Measurements from ENCODE around the gene ZNF484. TPM values are rescaled to one million over a fixed set of nuclear protein-coding genes. Genes with fewer than 3 reads are reported as not detected.
A peak's percentile ranks its signal among the peaks of the same experiment; 100 is the strongest.
"Not testable (repeated sequence)": the region's sequence is repeated elsewhere in the genome, so short reads cannot be mapped to it uniquely, and the experiment has no call there.

Gene ZNF484
- total RNA-seq, 1 experiment from 2014 or later, result 5.1 TPM

- Histone ChIP-seq H3K36me3 (no peaks in the 10 kb centered on the region), H3K4me3 (no peak overlapping the region), H3K27me3 (peaks cover 78% of the 10 kb centered on the region), H3K9me3 (no peaks in the 10 kb centered on the region)
- peak; percentile 70 for DNase-seq
Observed at GRCh38 chr9:92808726-92809451, 68.9 kb downstream of the ZNF484 start.

GRCh38 chr9:92807757-92808725 is 69.8 kb downstream of the ZNF484 start:
- Histone ChIP-seq H3K4me3 (no peak overlapping the region), H3K9me3 (no peaks in the 10 kb centered on the region), H3K36me3 (no peaks in the 10 kb centered on the region), H3K27me3 (peaks cover 75% of the 10 kb centered on the region)
- peak; percentile 10 for DNase-seq

DNA sequence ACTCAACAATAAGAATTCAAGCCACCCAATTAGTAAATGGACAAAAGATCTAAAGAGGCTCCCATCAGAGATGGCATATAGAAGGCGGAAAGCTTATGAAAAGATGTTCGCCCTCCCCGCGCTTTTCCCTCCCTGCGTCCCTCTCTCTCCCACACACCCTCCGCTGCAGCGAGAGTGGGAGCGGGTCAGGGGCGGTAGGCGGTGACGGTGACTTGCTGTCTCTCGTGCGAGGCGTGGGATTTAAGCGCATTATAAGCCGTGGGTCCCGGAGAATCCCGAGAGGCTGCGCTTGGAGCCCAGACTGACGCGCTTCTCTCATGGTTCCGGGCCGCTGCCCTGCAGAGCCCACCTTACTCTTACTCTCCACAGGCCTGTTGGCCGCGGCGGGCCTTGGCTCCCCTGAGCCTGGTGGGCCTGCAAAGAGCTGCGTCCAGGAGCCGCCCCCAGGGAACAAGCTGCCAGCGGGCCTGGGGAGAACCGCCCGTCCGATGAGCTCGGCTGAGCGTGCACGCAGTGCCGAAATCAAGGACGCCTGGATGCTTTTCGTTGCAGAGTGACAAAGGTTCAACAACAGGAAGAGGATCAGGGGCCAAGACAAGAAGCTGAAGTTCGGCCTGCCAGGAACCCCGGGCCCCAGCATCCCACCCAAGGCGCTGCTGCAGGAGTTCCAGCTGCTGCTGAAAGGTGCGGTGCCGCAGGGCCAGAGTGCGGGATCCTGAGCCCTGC is 70.6 kb downstream of the ZNF484 start:
- H3K9me3 ChIP-seq, result no peaks in the 10 kb centered on the region
- no peak overlapping the region for H3K4me3 ChIP-seq
- no peak for DNase-seq
- H3K27me3 ChIP-seq, result peaks cover 68% of the 10 kb centered on the region
- H3K36me3 ChIP-seq, result no peaks in the 10 kb centered on the region

DNA sequence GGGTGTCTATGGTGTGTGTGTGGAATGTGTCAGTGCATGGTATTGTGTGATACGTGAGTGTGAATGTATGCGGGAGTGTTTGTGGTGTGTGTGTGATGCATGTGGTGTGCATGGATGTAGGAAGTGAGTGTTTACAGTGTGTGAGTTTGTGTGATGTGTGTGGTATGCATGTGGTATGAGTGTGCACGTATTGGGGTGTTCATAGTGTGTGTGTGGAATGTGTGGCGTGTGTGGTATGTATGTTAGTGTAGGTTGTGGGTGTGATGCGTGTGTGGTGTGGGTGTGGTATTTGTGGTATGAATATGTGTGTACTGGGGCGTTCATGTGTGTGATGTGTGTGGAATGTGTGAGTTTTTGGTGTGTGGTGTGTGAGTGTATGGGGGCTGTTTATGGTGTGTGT is 73.1 kb downstream of the ZNF484 start:
- DNase-seq, result no peak
- Histone ChIP-seq H3K36me3 (no peaks in the 10 kb centered on the region), H3K9me3 (no peaks in the 10 kb centered on the region), H3K4me3 (no peak overlapping the region), H3K27me3 (peaks cover 65% of the 10 kb centered on the region)

GRCh38 chr9:92798358-92798757 is 79.5 kb downstream of the ZNF484 start:
- DNase-seq, result no peak
- H3K9me3 ChIP-seq, result no peaks in the 10 kb centered on the region

GRCh38 chr9:92796337-92796804 is 81.5 kb downstream of the ZNF484 start:
- not testable (repeated sequence) for H3K9me3 ChIP-seq, DNase-seq, H3K4me3 ChIP-seq, H3K36me3 ChIP-seq
- H3K27me3 ChIP-seq, result peaks cover 41% of the 10 kb centered on the region

More at GRCh38 chr9:92798358-92798757, 79.5 kb downstream of the ZNF484 start:
- H3K27me3 ChIP-seq, result peaks cover 50% of the 10 kb centered on the region
- H3K4me3 ChIP-seq, result no peak overlapping the region
- no peaks in the 10 kb centered on the region for H3K36me3 ChIP-seq

DNA sequence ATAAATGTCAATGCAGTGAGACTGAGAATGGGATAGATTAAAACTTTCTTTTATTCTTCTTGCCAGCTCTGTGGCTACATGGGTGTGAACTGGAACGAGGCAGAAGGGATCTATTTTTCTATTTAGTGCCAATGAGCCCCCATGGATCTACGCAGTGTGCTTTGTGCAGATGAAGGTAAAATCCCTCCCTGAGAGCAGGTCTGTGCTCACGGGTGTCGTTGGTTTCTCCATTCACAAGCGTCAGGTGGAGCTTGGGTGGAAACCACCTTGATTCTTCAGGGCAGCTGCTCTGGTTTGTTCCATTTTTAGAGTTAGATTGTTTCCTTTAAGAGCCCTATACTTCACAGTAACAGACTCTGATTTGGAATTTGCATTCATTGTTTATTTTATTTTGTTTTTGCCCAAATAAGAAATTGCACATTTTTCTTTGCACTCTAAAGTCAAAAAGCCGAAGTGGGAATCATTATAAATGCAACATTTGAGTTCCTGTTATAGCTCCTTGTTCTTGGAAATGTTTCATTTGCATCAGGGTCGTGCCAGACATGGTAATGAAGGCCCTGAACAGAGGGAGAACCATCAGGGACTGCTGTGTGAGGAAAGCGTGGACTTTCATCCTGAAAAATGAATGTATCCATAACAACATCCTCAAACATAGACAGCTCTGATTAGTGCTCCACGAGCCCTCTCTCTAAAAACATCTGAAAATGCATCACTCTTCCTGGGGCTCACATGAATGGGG is 82.1 kb downstream of the ZNF484 start:
- peaks cover 36% of the 10 kb centered on the region for H3K27me3 ChIP-seq
- H3K9me3 ChIP-seq, result no peaks in the 10 kb centered on the region
- DNase-seq, result no peak
- H3K36me3 ChIP-seq, result no peaks in the 10 kb centered on the region
- H3K4me3 ChIP-seq, result no peak overlapping the region

Other genes with a start within 250 kb of the ZNF484 start
- 9.8 and 13.3 TPM in 2 replicates for gene IPPK, start 207.9 kb downstream of the ZNF484 start, total RNA-seq (2014; rRNA removed; shearing (Covaris generic); ENCODE audit: low replicate concordance)
- 35.6 and 49.5 TPM in 2 replicates for gene BICD2, start 113.2 kb downstream of the ZNF484 start, total RNA-seq (2014; rRNA removed; shearing (Covaris generic); ENCODE audit: low replicate concordance)
- not detected in 2 replicates for gene FGD3, start 69.5 kb upstream of the ZNF484 start, total RNA-seq (2014; rRNA removed; shearing (Covaris generic); ENCODE audit: low replicate concordance)
- 0.40 TPM in 1 of 2 replicates, not detected in the other for gene SUSD3, start 180.7 kb upstream of the ZNF484 start, total RNA-seq (2014; rRNA removed; shearing (Covaris generic); ENCODE audit: low replicate concordance)
- gene CARD19, start 218.2 kb upstream of the ZNF484 start, total RNA-seq (2014; rRNA removed; shearing (Covaris generic); ENCODE audit: low replicate concordance), result 77.4 and 103 TPM in 2 replicates

All from MG63 (cell line).